ENCODE data around the gene RBM20. TPM values are rescaled to one million over a fixed set of nuclear protein-coding genes. Genes with fewer than 3 reads are reported as not detected.

Gene RBM20
- total and polyA plus RNA-seq, 2 of the 13 experiments (the other 11 are each of a cell fraction or from before 2014, with no cell fraction given): 0.02 to 0.22 TPM

DNA sequence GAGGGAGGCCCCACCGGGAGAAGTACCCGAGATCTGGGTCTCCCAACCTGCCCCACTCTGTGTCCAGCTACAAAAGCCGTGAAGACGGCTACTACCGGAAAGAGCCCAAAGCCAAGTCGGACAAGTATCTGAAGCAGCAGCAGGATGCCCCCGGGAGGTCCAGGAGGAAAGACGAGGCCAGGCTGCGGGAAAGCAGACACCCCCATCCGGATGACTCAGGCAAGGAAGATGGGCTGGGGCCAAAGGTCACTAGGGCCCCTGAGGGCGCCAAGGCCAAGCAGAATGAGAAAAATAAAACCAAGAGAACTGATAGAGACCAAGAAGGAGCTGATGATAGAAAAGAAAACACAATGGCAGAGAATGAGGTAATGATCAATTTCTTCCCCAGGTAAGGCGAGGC is 168.4 kb downstream of the RBM20 start:
- no peaks in the 10 kb centered on the region for H3K9me3 ChIP-seq (ENCODE audit: low read length)
- no peaks in the 10 kb centered on the region for H3K36me3 ChIP-seq (replicated peaks in 1 of 2; ENCODE audit: control insufficient read depth in 1 of 2, insufficient read depth in 2 of 2, low read length in 2 of 2)
- ChIA-PET CTCF (ENCODE audit: low intra/inter-chr PET ratio, low total read pairs) (no interaction called here), POLR2A (no interaction called here)
- H3K4me2 ChIP-seq (ENCODE audit: low read depth, low read length): peak overlapping the region; percentile 16; the same call in 1 of the 2 replicates
- no TSS peak for BruUV-seq (replicated peaks)
- ATAC-seq (no peak; the same call in 2 of the 3 replicates), DNase-seq (ENCODE audit: low spot score) (no peak), FAIRE-seq (no peak)
- in situ Hi-C loops (cut with HindIII; ENCODE audit: extremely low pct_ligation_motif_present, low pct_unique_long_range_greater_than_20kb): no loop called here
- peaks cover 3 to 14% of the 10 kb centered on the region in 2 experiments; a peak in 2 of 5 replicates for H3K27me3 ChIP-seq (ENCODE audit: control insufficient read depth in 1 of 2, insufficient read depth in 2 of 2, low read length in 2 of 2)
- intact Hi-C loops (cut with micrococcal nuclease; ENCODE audit: unreplicated experiment): no loop called here
- no peaks in the 10 kb centered on the region for H4K20me1 ChIP-seq (ENCODE audit: insufficient read depth, low read length)
- peaks cover 13% of the 10 kb centered on the region for H3K4me1 ChIP-seq (ENCODE audit: insufficient read depth, low read length)
- no peak overlapping the region for H2AFZ ChIP-seq (ENCODE audit: low read length)
- 32% methylated on average over 12 of the region's 12 CpGs for WGBS (ENCODE audit: low lambda C conversion rate)
- H3K27ac ChIP-seq (ENCODE audit: extremely low read length, insufficient read depth, low read length): no peak overlapping the region
- no peak overlapping the region for H3K9ac ChIP-seq (ENCODE audit: insufficient read depth, low read depth, low read length)
- no peak overlapping the region; a peak in 1 of 6 replicates for H3K4me3 ChIP-seq (replicated peaks in 1 of 3; ENCODE audit: insufficient read depth in 1 of 3, low read depth in 2 of 3, low read length in 3 of 3)
- no peaks in the 10 kb centered on the region for H3K79me2 ChIP-seq (ENCODE audit: insufficient read depth, low read length)
- TF ChIP-seq ZMYM2 (CRISPR knock-in tag; IDR thresholded peaks at IDR 0.05) (no peak), TCF12 (IDR thresholded peaks at IDR 0.05) (no peak), TCF12 (CRISPR knock-in tag; IDR thresholded peaks at IDR 0.05) (no peak), ETV5 (CRISPR knock-in tag; IDR thresholded peaks at IDR 0.05; ENCODE audit: borderline replicate concordance) (no peak), ZNF749 (CRISPR knock-in tag; IDR thresholded peaks at IDR 0.05; ENCODE audit: borderline replicate concordance) (no peak), ZNF703 (CRISPR knock-in tag; IDR thresholded peaks at IDR 0.05; ENCODE audit: borderline replicate concordance) (no peak), THYN1 (CRISPR knock-in tag; IDR thresholded peaks at IDR 0.05; ENCODE audit: borderline replicate concordance, low read depth) (no peak), FOXP1 (IDR thresholded peaks at IDR 0.05) (no peak), FOXP1 (CRISPR knock-in tag; IDR thresholded peaks at IDR 0.05) (no peak), STAT5B (CRISPR knock-in tag; IDR thresholded peaks at IDR 0.05) (no peak), ZNF549 (CRISPR knock-in tag; IDR thresholded peaks at IDR 0.05) (no peak), DPF2 (CRISPR knock-in tag; IDR thresholded peaks at IDR 0.05; ENCODE audit: borderline replicate concordance, low read depth) (no peak), FOSL2 (CRISPR knock-in tag; IDR thresholded peaks at IDR 0.05) (peak; percentile 81), ZNF382 (CRISPR knock-in tag; IDR thresholded peaks at IDR 0.05; ENCODE audit: borderline replicate concordance) (no peak)
- TF ChIP-seq, protein P1, sequence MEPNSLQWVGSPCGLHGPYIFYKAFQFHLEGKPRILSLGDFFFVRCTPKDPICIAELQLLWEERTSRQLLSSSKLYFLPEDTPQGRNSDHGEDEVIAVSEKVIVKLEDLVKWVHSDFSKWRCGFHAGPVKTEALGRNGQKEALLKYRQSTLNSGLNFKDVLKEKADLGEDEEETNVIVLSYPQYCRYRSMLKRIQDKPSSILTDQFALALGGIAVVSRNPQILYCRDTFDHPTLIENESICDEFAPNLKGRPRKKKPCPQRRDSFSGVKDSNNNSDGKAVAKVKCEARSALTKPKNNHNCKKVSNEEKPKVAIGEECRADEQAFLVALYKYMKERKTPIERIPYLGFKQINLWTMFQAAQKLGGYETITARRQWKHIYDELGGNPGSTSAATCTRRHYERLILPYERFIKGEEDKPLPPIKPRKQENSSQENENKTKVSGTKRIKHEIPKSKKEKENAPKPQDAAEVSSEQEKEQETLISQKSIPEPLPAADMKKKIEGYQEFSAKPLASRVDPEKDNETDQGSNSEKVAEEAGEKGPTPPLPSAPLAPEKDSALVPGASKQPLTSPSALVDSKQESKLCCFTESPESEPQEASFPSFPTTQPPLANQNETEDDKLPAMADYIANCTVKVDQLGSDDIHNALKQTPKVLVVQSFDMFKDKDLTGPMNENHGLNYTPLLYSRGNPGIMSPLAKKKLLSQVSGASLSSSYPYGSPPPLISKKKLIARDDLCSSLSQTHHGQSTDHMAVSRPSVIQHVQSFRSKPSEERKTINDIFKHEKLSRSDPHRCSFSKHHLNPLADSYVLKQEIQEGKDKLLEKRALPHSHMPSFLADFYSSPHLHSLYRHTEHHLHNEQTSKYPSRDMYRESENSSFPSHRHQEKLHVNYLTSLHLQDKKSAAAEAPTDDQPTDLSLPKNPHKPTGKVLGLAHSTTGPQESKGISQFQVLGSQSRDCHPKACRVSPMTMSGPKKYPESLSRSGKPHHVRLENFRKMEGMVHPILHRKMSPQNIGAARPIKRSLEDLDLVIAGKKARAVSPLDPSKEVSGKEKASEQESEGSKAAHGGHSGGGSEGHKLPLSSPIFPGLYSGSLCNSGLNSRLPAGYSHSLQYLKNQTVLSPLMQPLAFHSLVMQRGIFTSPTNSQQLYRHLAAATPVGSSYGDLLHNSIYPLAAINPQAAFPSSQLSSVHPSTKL (CRISPR knock-in tag; IDR thresholded peaks at IDR 0.05): 0 out of 2 replicates have a peak, but pooled peaks have one; percentile 10
- TF ChIP-seq, protein P2, sequence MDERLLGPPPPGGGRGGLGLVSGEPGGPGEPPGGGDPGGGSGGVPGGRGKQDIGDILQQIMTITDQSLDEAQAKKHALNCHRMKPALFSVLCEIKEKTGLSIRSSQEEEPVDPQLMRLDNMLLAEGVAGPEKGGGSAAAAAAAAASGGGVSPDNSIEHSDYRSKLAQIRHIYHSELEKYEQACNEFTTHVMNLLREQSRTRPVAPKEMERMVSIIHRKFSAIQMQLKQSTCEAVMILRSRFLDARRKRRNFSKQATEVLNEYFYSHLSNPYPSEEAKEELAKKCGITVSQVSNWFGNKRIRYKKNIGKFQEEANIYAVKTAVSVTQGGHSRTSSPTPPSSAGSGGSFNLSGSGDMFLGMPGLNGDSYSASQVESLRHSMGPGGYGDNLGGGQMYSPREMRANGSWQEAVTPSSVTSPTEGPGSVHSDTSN (CRISPR knock-in tag; IDR thresholded peaks at IDR 0.05): no peak
- TF ChIP-seq, protein P3, sequence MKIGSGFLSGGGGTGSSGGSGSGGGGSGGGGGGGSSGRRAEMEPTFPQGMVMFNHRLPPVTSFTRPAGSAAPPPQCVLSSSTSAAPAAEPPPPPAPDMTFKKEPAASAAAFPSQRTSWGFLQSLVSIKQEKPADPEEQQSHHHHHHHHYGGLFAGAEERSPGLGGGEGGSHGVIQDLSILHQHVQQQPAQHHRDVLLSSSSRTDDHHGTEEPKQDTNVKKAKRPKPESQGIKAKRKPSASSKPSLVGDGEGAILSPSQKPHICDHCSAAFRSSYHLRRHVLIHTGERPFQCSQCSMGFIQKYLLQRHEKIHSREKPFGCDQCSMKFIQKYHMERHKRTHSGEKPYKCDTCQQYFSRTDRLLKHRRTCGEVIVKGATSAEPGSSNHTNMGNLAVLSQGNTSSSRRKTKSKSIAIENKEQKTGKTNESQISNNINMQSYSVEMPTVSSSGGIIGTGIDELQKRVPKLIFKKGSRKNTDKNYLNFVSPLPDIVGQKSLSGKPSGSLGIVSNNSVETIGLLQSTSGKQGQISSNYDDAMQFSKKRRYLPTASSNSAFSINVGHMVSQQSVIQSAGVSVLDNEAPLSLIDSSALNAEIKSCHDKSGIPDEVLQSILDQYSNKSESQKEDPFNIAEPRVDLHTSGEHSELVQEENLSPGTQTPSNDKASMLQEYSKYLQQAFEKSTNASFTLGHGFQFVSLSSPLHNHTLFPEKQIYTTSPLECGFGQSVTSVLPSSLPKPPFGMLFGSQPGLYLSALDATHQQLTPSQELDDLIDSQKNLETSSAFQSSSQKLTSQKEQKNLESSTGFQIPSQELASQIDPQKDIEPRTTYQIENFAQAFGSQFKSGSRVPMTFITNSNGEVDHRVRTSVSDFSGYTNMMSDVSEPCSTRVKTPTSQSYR (CRISPR knock-in tag; IDR thresholded peaks at IDR 0.05; ENCODE audit: borderline replicate concordance): no peak
- TF ChIP-seq, protein P4, sequence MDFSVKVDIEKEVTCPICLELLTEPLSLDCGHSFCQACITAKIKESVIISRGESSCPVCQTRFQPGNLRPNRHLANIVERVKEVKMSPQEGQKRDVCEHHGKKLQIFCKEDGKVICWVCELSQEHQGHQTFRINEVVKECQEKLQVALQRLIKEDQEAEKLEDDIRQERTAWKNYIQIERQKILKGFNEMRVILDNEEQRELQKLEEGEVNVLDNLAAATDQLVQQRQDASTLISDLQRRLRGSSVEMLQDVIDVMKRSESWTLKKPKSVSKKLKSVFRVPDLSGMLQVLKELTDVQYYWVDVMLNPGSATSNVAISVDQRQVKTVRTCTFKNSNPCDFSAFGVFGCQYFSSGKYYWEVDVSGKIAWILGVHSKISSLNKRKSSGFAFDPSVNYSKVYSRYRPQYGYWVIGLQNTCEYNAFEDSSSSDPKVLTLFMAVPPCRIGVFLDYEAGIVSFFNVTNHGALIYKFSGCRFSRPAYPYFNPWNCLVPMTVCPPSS (IDR thresholded peaks at IDR 0.05): no peak
